GM19438 (cell line): ENCODE data around the gene ACACA.
"Not testable (repeated sequence)": the region's sequence is repeated elsewhere in the genome, so short reads cannot be mapped to it uniquely, and the experiment has no call there.

Source experiments
- ATAC-seq: cut with Tn5 transposase; IDR thresholded peaks from one replicate; pipeline ENCODE4 v1.9.1; 2021; ENCODE audit warnings: low read depth; ENCODE audit not compliant: unreplicated experiment

Gene ACACA

DNA sequence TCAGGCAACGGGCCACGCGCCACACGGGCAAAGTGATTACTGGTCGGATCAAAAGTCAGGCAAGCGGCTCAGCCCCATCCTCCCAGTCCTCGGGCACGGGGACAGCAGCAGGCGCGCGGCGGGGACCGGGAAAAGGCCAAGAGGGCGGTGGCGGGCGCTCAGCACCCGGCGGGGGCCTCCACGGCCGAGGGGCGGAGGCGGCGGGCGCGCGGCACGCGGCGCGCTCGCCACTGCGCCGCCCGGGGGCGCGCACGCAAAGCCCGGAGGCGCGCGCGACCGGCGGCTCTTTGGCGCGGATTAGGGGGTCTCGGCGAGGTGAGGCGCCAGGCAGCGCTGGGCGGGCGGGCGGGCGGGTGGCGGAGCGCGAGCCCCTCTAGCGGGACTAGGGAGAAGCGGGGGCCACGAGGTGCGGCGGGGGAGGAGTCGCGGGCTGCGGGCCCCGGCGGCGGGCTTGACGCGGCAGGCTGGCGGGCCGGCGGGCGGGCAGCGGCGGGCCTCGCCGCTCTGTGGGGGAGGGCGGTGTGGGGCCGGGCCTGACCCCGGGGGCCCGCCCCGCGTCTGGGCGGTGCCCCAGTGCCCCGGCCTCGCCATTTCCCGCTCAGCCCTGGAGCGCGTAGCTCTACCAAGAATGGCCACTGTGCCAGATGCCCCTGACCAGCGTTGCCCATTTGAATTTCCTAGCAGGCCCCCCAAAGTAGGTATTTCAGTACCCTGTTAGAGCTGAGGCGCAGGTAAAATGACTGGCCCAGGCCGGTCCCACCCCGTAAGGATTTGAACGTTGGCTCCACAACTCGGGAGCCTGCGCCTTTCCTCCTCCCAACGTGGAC lies at the start of gene ACACA, which contains the start of gene TADA2A:
TSS of gene ACACA (minus strand) at position 202 of the 827 bp plus-strand sequence. CDS start 537 bp downstream, outside the sequence.
TSS of gene TADA2A (plus strand) at position 252 of the 827 bp plus-strand sequence. CDS start 4,480 bp downstream, outside the sequence.
- peak; percentile 84 for ATAC-seq

DNA sequence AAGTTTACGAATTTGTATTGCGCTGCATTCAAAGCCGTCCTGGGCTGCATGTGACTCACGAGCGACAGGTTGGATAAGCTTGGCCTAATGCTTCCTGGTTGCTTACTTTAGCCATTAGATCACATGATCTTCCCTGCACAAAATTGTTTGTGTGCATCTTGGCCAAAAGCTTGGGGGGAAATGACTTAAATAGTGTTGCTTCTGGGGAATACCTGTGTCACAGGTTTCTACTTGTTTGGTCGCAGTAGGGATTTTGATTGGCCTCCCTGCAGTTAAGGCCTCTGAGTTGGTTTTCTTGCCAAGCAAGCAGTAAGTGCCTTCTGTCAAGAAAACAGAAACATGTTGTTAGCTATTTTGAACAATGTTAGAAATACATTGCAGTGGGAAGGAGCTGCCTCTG lies 43.5 kb upstream of the ACACA start:
- no peak for ATAC-seq

DNA sequence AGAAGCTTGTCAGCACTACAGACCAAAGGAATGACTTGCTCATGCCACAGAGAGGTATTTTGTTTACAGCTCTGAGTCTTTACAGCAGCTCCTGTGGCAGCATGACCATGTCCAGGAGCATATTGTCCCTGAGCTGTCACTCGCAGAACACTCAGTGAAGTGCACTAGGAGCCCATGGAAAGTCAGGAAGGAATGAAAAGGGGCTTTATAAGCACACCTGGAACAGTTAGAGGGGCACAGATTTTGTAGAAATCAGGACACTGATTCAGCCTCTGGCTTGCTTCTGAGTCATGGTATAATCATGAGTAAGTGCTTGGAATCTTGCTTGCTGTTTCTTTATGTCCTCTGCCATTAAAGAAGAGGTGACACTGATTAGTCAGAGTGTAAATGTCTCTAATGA lies 41.0 kb upstream of the ACACA start:
- no peak for ATAC-seq

DNA sequence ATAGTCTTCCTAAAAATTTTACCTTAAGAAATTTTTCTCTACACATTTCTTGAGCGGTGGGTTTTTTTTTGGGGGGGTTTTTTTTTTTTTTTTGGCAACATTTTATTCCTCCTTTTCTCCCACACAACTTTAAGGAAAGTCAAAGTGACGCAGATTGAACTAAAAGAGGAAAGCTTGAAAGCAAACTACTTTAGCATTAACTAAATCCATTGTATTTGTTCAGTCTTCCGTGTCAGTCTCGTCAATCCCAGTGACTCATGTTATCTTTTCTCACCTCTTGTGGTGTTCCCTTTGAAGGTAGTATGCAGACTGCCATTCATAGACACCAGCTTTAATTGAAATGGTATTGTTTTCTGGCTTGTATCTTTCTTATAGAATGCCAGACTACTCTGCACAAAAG lies 39.4 kb upstream of the ACACA start:
- no peak for ATAC-seq

DNA sequence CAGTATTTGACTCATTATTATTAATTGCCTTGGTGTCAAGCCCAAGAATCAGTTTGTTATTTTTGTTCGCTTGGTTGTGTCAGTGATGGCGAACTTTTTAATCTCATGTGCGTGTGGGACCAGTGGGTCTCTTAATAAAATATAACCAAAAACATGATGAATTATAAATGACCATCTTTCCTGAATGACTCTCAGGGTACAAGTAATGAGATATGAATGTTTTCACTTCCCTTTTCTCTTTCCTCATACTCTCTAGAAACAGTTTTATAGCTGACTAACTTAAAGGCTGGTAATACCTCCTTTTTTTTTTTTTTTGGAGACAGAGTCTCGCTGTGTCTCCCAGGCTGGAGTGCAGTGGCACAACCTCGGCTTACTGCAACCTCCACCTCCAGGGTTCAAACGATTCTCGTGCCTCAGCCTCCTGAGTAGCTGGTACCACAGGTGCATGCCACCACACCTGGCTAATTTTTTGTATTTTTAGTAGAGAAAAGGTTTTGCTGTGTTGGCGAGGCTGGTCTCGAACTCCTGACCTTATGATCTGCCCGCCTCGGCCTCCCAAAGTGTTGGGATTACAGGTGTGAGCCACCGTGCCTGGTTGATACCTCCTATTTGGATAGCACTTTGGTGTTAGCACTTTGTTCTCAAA lies 34.9 kb upstream of the ACACA start:
- not testable (repeated sequence) for ATAC-seq

DNA sequence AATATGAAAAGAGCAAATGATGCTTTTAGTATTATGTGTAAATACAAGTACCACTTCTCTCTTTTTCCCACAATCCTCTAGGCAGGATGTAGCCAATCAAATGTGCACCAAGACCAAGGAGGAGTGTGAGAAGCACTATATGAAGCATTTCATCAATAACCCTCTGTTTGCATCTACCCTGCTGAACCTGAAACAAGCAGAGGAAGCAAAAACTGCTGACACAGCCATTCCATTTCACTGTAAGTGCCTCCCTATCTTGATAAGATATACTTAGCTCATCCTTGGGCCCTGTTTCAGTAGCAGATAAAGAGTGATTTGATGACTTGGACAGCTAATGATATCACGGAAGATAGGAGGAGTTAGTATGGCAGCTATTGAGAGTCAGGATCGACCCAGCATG lies 33.8 kb upstream of the ACACA start:
- ATAC-seq: no peak

DNA sequence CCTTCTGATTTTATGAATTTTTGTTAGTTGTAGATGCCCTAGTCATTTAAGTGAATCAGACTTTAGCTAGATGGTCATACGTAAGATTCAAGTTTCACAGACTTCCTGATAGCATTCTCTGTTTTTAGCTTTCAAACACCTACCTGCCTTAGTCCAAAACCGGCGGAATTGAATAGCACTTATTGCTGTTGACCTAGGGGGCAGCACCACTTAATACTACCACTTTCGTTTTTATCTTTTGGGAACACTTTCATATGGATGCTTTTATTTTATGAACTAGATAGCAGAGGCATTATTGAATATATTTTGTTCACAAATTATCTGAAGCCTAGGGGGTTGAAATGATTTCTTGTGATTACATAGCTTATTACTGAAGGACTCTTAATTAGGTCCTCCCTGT lies 31.5 kb upstream of the ACACA start:
- ATAC-seq: no peak

DNA sequence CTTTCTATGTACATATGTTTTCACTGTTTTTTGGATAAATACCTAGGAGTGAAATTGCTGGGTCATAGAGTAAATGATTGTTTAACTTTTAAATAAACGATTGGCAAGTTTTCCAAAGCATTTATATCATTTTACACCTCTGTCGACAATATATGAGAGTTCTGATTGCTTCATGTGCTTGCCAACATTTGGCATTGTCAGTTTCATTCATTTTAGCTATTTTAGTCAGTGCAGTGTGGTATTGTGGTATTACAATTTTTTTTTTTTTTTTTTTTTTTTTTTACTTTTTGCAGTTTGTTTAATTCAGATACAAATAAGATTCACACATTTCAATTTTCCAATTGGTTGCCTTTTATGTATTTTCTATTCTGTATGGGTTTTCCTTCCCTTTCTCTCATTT lies 26.0 kb upstream of the ACACA start:
- no peak for ATAC-seq

DNA sequence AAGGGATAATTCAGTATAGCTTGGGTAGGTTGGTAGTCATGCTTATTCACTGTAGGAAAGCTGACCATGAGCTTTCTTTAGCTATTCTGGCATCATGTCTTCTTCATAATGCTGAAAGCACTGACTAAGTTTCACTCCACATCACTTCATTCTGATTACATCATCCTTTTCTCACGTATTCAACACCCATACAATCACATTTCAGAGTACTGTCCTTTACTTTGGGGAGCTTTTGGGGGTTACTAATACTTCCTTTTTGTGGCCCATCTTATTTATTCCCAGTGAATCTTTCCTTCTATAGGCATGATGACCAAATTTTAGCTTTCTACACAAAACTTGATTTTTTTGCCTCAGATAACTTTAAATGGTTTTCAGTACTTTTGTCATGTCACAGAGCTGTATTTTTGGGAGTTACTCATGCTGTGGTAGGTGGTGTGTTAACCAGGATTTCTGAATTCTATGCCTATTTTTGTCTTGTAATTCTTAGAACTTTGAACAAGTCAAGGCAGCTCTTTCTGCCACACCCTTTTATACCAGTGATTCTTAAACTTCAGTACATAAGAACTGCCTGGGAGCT lies 23.5 kb upstream of the ACACA start:
- ATAC-seq: no peak

DNA sequence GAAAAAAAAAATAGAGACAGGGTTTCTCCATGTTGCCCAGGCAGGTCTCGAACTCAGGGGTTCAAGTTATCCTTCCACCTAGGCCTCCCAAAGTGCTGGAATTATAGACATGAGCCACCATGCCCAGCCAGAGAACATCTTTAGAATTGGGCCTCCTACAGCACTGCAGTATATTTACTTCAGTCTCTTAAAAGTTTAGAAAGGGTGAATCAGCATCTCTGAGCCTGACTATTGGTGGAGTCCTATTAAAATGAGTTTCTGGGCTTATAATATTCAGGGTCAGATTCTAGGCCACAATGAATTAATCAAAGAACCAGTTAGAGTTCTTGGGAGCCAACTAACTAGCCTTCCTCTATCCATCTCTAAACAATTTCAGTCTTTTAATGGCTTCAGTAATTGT lies 22.8 kb upstream of the ACACA start:
- no peak for ATAC-seq

DNA sequence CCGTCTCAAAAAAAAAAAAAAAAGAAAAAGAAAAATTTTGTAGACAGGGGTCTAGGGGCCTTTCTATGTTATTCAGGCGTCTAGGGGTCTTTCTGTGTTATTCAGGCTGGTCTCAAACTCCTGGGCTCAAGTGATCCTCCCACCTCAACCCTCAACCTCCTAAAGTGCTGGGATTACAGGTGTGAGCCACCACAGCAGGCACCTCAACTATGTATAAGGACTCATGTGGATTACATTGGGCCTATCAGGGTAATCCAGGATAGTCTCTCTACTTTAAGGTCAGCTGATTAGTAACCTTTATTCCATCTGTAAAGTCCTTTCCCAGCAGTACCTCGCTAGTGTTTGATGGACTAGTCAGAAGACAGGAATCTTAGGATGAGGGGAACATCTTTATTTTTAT lies 22.4 kb upstream of the ACACA start:
- no peak for ATAC-seq

DNA sequence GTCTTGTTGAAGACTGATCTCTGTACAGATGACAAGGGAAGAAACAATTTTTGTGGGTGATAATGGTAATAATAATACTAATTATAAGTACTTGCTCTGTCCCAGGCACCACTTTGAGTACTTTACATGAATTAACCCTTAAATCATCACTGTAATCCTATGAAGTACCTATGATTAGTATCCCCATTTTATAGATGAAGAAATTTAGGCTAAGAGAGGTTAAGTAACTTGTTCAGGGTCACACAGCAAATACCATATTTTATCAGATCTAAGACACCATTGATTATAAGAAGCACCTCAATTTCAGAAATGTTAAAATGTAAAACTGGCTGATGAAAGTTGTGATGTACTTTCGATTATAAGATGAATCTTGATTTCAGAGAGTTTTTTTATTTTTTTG lies 18.6 kb upstream of the ACACA start:
- no peak for ATAC-seq

DNA sequence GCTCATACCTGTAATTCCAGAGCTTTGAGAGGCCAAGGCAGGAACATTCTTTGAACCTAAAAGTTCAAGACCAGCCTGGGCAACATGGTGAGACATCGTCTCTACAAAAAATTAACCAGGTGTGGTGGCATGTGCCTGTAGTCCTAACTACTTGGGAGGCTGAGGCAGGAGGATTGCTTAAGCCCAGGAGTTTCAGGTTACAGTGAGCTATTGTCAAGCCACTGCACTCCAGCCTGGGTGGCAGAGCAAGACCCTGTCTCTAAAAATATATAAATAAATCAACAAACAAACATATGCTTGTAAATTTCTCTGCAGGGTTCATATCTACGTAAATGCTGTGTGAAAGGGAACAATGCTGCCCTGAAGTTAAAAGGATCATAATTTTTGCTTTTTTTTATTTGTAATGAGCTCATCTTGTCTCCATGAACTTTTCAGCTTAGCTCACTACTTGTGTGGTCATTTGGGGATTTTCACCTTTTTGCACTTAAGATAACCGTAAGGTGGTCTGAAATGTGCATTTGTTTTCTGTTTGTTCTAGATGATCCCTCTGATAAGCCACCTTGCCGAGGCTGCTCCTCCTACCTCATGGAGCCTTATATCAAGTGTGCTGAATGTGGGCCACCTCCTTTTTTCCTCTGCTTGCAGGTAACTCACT lies 16.5 kb upstream of the ACACA start:
- no peak for ATAC-seq

DNA sequence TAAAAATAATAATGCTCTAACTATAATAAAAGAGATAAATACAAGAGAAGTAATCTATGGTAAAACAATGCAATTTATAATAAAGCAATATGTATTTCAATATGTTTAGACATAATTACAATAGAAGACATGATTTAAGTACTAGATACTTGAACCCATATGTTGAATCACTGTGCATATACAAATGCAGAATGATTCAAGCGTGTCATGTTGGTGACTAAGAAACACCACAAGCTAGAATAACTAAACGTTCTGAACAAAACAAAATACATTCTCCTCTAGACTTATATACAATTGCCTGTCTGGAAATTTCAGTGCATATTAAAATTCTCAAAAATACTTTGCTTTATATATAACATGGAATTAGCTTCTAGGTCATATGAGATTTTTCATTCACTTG lies 11.2 kb upstream of the ACACA start:
- no peak for ATAC-seq

DNA sequence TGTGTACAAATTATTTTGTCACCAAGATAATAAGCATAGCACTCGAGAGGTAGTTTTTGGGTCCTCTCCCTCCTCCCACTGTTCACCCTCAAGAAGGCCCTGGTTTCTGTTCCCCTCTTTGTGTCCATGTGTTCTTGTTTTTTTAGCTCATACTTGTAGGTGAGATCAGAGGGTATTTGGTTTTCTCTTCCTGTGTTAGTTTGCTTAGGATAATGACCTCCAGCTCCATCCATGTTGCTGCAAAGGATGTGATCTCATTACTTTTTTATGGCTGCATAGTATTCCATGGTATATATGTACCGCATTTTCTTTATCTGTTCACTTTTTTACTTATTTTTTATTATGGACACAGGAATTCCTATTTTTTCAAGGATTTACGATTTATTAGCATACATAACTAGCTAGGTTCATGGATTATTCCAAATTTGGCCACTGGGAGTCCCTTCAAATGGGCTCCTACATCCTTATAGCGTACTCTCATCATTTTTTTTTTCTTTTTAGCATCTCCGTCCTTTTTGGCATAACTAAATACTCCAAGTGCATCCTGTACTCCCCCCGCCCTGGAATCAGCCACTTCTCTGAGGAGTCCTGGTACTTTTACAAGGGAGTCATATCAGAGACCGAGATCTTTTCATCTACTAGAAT lies 7.4 kb upstream of the ACACA start:
- ATAC-seq: no peak

DNA sequence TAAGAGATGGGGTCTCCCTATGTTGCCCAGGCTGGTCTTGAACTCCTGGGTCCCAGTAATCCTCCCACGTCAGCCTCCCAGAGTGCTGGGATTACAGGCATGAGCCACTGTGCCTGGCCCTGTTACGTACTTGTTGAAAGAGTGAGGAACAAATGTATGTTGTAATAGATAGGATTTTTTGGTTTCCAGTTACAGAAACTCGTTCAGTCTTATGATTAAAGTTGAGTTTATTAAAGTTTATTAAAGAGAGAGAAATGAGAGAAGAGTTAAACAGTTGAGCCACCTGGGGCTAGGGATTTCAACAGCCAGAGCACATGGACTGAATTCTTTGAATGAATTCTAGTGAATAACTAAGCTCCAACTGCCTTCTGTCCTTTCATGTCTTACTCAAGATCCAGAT lies 3.7 kb upstream of the ACACA start:
- no peak for ATAC-seq

DNA sequence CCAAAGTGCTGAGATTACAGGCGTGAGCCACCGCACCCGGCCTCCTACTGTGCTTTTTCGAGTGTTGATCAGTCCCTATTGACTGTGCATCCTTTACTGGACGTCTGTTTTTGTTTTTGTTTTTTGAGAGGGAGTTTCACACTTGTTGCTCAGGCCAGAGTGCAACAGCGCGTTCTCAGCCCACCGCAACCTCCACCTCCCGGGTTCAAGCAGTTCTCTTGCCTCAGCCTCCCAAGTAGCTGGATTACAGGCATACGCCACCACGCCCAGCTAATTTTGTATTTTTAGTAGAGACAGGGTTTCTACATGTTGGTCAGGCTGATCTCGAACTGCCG lies 1.5 kb upstream of the ACACA start:
- not testable (repeated sequence) for ATAC-seq

DNA sequence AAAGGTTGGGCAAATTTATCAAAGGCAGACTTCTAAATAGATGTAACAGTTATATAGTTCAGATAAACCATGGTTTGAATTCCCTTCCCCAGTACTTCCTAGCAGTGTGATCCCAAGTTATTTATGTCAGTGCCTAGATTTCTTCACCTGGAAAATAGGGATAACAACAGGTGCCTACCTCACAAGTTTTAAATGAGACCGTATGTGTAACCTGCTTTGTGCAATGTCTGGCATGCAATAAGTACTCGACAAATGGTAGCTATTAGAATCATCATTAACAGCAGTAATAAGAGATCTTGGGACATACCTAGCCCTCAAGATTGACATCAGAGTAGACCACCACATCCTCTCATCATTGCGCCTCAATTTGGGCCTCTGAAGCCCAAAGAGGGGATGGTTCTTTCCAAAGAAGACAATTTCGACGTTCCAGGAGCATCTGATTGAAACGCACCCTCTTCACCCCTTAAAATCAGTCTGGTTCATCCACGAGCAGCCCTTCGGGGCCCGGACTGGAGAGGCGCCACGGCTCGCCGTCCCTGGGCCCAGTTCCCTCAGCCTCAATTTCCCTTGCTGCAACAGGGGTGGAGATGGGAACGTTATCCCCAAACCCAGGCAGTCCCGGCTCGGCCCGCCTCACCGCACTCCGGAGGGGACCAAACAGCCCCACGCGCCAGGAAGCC lies 541 bp downstream of the ACACA start:
- ATAC-seq: no peak

DNA sequence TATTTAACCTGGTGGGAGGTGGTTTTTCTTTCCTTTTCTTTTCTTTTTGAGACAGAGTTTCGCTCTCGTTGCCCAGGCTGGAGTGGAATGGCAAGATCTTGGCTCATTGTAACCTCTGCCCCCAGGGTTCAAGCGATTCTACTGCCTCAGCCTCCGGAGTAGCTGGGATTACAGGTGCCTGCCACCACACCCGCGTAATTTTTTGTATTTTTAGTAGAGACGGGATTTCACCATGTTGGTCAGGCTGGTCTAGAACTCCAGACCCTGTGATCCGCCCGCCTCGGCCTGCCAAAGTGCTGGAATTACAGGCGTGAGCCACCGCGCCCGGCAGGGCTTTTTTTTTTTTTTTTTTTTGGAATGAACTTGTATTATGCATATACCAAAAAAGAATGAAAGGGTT lies 1.1 kb downstream of the ACACA start:
- not testable (repeated sequence) for ATAC-seq

DNA sequence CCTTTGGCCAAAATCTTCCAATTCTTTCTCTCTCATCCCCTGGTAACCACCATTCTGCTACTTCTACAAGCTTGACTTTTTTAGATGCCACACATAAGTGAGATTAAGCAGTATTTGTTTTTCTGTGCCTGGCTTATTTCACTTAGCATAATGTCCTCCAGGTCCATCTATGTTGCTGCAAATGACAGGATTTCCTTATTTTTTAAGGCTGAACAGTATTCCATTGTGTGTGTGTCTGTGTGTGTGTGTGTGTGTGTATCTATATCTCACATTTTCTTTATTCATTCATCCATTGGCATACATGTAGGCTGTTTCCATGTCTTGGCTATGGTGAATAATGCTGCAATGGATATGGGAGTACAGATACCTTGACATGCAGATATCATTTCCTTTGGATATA lies 6.1 kb downstream of the ACACA start:
- ATAC-seq: no peak
